Measurements from ENCODE around the gene LMCD1.

Gene LMCD1

DNA sequence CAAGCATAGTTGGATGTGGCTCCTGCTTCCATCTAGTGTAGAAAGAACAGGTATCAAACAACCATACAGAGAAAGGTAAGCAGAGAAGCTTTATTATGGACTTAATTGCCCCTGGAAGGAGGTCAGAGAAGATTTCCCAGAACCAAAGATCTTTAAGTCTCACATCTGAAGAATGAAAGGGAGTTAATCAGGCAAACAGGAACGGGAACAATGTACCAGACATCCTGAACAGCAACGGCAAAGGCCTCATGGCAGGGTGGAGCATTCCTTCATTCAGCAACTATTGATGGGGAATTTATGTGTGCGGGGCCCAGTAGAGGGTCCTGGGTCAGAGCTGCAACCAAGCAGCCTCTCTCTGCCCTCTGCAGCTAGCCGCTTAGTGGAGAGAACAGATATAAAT is 61.5 kb downstream of the LMCD1 start:
- Histone ChIP-seq H3K4me3 (ENCODE audit: low read depth, low read length) (no peak overlapping the region), H3K36me3 (no peaks in the 10 kb centered on the region), H3K4me1 (no peaks in the 10 kb centered on the region), H3K9me3 (no peaks in the 10 kb centered on the region), H3K27me3 (no peaks in the 10 kb centered on the region)
- DNase-seq, result no peak
- TF ChIP-seq, protein P1, sequence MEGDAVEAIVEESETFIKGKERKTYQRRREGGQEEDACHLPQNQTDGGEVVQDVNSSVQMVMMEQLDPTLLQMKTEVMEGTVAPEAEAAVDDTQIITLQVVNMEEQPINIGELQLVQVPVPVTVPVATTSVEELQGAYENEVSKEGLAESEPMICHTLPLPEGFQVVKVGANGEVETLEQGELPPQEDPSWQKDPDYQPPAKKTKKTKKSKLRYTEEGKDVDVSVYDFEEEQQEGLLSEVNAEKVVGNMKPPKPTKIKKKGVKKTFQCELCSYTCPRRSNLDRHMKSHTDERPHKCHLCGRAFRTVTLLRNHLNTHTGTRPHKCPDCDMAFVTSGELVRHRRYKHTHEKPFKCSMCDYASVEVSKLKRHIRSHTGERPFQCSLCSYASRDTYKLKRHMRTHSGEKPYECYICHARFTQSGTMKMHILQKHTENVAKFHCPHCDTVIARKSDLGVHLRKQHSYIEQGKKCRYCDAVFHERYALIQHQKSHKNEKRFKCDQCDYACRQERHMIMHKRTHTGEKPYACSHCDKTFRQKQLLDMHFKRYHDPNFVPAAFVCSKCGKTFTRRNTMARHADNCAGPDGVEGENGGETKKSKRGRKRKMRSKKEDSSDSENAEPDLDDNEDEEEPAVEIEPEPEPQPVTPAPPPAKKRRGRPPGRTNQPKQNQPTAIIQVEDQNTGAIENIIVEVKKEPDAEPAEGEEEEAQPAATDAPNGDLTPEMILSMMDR (IDR thresholded peaks at IDR 0.05; ENCODE audit: low read depth, low read length), result no peak

DNA sequence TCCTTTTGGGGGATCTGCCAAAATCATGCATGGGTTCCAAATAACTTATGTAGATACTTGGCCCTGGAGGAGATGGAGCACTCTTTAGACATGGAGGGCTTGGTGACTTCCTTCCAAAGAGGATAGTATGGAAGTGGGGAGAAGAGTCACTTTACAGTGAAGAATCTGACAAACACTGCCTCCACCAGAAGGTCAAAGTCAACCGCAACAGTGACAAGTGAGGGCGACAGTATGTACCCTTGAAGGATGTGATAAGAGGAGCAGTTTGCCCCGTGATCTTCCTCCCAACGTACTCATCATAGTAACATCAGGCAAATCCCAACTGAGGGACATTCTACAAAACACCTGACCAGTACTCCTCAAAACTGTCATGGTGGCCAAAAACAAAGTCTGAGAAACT is 62.0 kb downstream of the LMCD1 start:
- Histone ChIP-seq H3K27me3 (no peaks in the 10 kb centered on the region), H3K4me3 (ENCODE audit: low read depth, low read length) (no peak overlapping the region), H3K36me3 (no peaks in the 10 kb centered on the region), H3K9me3 (no peaks in the 10 kb centered on the region), H3K4me1 (no peaks in the 10 kb centered on the region)
- TF ChIP-seq, protein P1 (IDR thresholded peaks at IDR 0.05; ENCODE audit: low read depth, low read length), result no peak
- no peak for DNase-seq

GRCh38 chr3:8565376-8565775 is 63.8 kb downstream of the LMCD1 start:
- TF ChIP-seq, protein P1 (IDR thresholded peaks at IDR 0.05; ENCODE audit: low read depth, low read length), result no peak
- no peaks in the 10 kb centered on the region for H3K4me1 ChIP-seq
- H3K27me3 ChIP-seq, result no peaks in the 10 kb centered on the region
- no peak overlapping the region for H3K4me3 ChIP-seq (ENCODE audit: low read depth, low read length)
- no peak for DNase-seq
- H3K9me3 ChIP-seq, result no peaks in the 10 kb centered on the region
- no peaks in the 10 kb centered on the region for H3K36me3 ChIP-seq

DNA sequence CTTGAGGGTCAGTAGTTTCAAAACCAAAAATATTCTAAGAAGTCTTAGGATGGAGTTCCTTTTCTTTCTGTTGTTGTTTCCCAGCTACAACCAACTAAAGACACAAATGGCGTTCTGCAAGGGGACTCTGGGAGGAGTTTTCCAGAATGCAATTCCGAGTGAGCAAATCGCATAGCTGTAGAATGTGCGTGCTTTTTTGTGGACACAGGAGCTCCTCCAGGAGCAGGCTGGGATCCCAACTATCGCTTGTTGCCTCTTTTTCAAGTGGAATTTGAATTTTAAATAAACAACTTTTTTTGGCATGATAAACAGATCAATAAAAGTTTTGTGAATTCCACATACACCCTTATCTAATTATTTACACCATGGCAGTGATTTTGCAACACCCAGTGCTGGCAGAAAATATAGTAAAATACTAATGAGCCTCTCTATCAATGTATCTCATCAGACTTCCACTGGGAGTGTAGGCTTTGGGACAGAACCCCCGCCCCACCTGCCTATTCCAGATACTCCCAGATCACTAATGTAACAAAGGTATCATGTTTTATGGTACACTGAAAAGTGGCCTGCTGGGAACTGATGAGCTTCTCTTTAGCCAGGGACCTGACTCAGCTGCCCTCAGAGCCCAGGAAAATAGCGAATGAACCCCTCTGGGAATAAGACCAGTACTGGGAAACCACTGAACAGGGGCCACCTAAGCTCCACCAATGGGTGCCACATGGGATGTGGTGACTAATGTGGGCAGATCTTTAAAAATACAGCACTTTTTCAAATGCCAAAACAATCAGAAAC is 66.4 kb downstream of the LMCD1 start:
- TF ChIP-seq, protein P1 (IDR thresholded peaks at IDR 0.05; ENCODE audit: low read depth, low read length), result no peak
- Histone ChIP-seq H3K4me1 (no peaks in the 10 kb centered on the region), H3K9me3 (no peaks in the 10 kb centered on the region), H3K36me3 (no peaks in the 10 kb centered on the region), H3K27me3 (no peaks in the 10 kb centered on the region), H3K4me3 (ENCODE audit: low read depth, low read length) (no peak overlapping the region)
- no peak for DNase-seq

DNA sequence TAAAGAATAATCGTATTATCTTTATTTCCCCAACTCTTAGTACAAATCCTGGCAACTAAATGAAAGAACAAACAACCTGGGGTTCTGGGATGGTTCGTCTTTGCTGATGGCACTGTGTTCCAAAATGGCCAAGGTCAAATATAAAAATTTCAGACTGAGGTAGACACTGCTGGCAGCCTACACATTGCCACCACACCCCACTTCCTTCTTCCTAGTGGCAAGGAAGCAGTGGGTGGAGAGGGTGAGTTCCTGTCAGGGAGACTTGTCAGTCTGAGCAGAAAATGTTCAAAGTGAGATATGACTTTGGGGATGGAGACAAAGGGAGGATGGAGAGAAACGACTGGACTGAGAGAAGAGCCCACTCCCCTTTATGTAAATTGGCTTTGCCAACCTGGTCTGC is 69.6 kb downstream of the LMCD1 start:
- no peak for DNase-seq
- H3K4me3 ChIP-seq (ENCODE audit: low read depth, low read length), result no peak overlapping the region
- H3K36me3 ChIP-seq, result no peaks in the 10 kb centered on the region
- H3K9me3 ChIP-seq, result no peaks in the 10 kb centered on the region
- H3K4me1 ChIP-seq, result no peaks in the 10 kb centered on the region
- no peaks in the 10 kb centered on the region for H3K27me3 ChIP-seq
- TF ChIP-seq, protein P1 (IDR thresholded peaks at IDR 0.05; ENCODE audit: low read depth, low read length), result no peak

- Histone ChIP-seq H3K4me3 (ENCODE audit: low read depth, low read length) (no peak overlapping the region), H3K9me3 (no peaks in the 10 kb centered on the region), H3K4me1 (no peaks in the 10 kb centered on the region), H3K27me3 (no peaks in the 10 kb centered on the region), H3K36me3 (no peaks in the 10 kb centered on the region)
- no peak for DNase-seq
- TF ChIP-seq, protein P1 (IDR thresholded peaks at IDR 0.05; ENCODE audit: low read depth, low read length), result no peak
These were observed 71.8 kb downstream of the LMCD1 start for GRCh38 chr3:8573342-8573926.
